Subcutaneous abdominal adipose tissue (tissue), 5 donors: ENCODE data around the gene KDELR1.

Source experiments
- H3K27ac ChIP-seq: one replicate; pipeline ENCODE4 v1.7.0; 2013; ENCODE audit warnings: low read depth, mild to moderate bottlenecking, inconsistent platforms, low read length, moderate library complexity
- H3K27me3 ChIP-seq, 5 donors: one replicate each; pipeline ENCODE4 v1.7.0; 2013; ENCODE audit warnings: low read length in 5 of 5, inconsistent platforms in 1 of 5; ENCODE audit not compliant: control insufficient read depth in 5 of 5, insufficient read depth in 4 of 5
- H3K36me3 ChIP-seq, 5 donors: one replicate each; pipeline ENCODE4 v1.7.0; 2013; ENCODE audit warnings: low read length in 5 of 5; ENCODE audit not compliant: control insufficient read depth in 5 of 5, insufficient read depth in 5 of 5
- H3K4me1 ChIP-seq, 5 donors: one replicate each; pipeline ENCODE4 v1.7.0; 2013; ENCODE audit warnings: low read length in 5 of 5, mild to moderate bottlenecking in 3 of 5, moderate library complexity in 1 of 5; ENCODE audit not compliant: control insufficient read depth in 5 of 5, insufficient read depth in 5 of 5
- H3K4me3 ChIP-seq, 5 donors: one replicate each; pipeline ENCODE4 v1.7.0; 2013; ENCODE audit warnings: low read length in 5 of 5, low read depth in 1 of 5
- H3K9ac ChIP-seq, 5 donors: one replicate each; pipeline ENCODE4 v1.7.0; 2013; ENCODE audit warnings: low read length in 5 of 5, mild to moderate bottlenecking in 4 of 5, moderate library complexity in 3 of 5
- H3K9me3 ChIP-seq, 5 donors: one replicate each; pipeline ENCODE4 v1.7.0; 2013; ENCODE audit warnings: low read length in 5 of 5; ENCODE audit not compliant: control insufficient read depth in 5 of 5
- donor health status: healthy.
- donor health status: healthy.
- donor health status: healthy.
- donor health status: healthy.
- donor health status: healthy.

KDELR1 gene

DNA sequence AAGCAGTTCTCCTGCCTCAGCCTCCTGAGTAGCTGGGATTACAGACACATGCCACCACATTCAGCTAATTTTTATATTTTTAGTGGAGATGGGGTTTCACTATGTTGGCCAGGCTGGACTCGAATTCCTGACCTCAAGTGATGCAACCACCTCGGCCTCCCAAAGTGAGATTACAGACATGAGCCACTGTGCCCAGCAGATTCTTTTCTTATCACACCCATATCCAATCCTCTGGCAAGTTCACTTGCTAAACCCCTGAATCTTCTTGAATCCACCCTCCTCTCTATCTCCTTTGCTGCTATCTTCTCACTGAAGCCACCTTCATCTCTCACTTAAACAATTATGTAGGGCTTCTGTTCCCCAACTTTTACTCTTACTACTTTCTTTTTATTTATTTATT is 45.2 kb downstream of the KDELR1 start:
- Histone ChIP-seq H3K27ac (no peak overlapping the region), H3K27me3 (no peaks in the 10 kb centered on the region), H3K9me3 (no peaks in the 10 kb centered on the region), H3K9ac (no peak overlapping the region), H3K4me1 (peaks cover 0 to 6% (median 0%) of the 10 kb centered on the region in 5 donors), H3K4me3 (no peak overlapping the region), H3K36me3 (peaks cover 0 to 15% (median 7%) of the 10 kb centered on the region in 5 donors)

DNA sequence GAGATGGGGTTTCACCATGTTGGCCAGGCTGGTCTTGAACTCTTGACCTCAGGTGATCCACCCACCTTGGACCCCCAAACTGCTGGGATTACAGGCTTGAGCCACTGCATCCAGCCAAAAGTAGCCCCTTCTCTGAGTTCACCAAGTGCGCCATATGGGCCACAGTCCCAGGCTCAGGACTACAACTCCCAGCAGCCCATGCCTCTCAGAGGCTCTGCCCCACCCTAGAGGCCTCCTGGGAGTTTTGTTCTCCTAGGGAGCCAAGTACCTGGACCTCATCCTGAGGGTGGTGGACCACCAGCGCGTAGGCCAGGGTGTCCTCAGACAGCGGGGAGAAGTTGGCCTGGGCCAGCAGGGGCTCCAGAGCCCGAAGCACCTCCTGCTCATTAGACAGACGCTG is 46.5 kb downstream of the KDELR1 start:
- Histone ChIP-seq H3K4me1 (peaks cover 0 to 6% (median 0%) of the 10 kb centered on the region in 5 donors), H3K27ac (no peak overlapping the region), H3K4me3 (no peak overlapping the region), H3K9me3 (no peaks in the 10 kb centered on the region), H3K36me3 (peaks cover 0 to 19% (median 7%) of the 10 kb centered on the region in 5 donors), H3K27me3 (no peaks in the 10 kb centered on the region), H3K9ac (no peak overlapping the region)

DNA sequence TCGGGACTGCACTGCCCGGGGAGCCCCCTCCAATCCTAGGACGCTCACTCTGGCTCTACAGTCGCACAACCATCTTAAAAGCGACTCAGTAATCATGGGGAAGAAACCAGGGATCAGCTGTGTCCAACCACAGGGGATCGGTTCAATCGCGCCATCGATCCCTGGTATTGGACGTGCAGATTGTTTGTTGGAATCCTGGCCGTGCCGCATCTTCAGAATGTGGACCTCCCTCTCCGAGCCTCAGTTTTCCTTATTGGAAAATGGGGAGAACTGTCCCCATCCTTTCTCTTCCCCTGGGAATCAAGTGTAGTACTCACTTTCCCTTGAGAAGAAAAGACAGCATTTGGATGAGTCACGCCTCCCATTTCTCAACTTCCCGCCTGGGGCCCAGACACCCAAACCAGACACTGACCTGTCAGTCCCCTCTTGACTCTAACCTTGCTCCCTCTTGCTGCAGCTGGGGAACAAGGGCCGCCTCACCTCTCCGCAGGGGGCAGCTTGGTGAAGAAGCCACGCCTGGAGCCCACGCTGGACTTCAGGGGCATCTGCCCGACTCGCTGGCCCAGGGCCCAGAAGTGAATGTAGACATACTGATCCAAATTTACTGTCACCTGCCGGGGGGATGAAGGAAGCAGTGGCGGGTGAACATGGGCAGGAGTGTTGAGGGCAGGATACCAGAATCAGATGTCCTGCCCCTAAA is 48.4 kb downstream of the KDELR1 start:
- Histone ChIP-seq H3K27ac (no peak overlapping the region), H3K36me3 (peaks cover 0 to 25% (median 7%) of the 10 kb centered on the region in 5 donors), H3K9me3 (no peaks in the 10 kb centered on the region), H3K4me1 (peaks cover 0 to 2% (median 0%) of the 10 kb centered on the region in 5 donors), H3K27me3 (no peaks in the 10 kb centered on the region), H3K9ac (no peak overlapping the region), H3K4me3 (no peak overlapping the region)

DNA sequence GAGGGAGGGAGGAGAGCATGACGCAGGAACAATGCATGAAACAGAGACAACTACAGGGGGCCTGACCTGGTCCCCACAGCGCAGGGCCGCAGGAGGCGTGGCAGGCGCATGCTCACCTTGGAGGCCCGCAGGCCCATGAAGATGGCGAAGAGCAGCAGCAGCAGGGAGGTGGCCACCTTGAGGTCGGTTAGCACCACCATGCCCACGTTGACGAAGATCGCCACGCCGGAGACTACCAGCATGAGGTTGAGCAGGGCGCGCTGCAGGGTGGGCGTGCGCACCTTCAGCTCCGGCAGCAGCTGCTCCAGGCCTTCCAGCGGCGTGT is 49.0 kb downstream of the KDELR1 start:
- no peak overlapping the region for H3K27ac ChIP-seq
- H3K36me3 ChIP-seq, result peaks cover 0 to 25% (median 7%) of the 10 kb centered on the region in 5 donors
- no peak overlapping the region for H3K9ac ChIP-seq
- no peak overlapping the region for H3K4me3 ChIP-seq
- H3K4me1 ChIP-seq, result no peaks in the 10 kb centered on the region
- no peaks in the 10 kb centered on the region for H3K27me3 ChIP-seq
- H3K9me3 ChIP-seq, result no peaks in the 10 kb centered on the region

DNA sequence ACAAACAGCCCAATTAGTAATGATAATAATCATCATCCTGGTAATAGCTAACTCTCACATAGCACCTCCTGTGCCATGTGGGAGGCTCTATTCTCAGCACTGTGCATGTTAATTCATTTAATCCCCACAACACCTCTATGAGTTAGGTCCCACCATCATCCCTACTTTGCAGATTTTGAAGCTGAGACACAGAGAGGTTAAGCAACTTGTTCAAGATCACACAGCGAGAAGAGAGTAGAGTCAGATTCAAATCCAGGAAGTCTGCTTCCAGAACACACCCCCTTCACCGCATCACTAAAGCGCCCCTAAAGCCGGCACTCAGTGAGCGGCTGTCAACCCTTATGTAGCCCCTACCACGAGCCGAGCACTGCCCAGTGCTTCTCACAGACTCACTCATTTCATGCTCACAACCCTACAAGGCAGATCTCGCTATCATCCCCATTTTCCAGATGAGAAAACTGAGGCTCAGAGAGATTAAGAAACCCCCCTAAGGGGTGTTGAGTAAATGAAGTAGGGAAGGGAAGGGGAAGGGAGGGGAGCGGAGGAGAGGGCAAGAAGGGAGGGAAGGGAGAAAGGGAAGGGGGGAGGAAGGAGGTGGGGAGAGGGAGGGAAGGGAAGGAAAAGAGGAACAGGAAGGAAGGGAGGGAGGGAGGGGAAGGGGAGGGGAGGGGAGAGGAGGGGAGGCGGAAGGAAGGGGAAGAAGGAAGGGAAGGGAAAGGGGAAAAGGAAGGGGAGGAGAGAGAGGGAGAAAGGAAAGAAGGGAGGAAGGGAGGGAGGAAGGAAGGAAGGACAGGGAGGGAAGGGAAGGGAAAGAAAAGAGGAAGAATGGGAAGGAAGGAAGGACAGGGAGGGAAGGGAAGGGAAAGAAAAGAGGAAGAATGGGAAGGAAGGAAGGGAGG is 49.6 kb downstream of the KDELR1 start:
- no peak overlapping the region for H3K4me3 ChIP-seq
- no peak overlapping the region for H3K9ac ChIP-seq
- H3K4me1 ChIP-seq, result no peaks in the 10 kb centered on the region

DNA sequence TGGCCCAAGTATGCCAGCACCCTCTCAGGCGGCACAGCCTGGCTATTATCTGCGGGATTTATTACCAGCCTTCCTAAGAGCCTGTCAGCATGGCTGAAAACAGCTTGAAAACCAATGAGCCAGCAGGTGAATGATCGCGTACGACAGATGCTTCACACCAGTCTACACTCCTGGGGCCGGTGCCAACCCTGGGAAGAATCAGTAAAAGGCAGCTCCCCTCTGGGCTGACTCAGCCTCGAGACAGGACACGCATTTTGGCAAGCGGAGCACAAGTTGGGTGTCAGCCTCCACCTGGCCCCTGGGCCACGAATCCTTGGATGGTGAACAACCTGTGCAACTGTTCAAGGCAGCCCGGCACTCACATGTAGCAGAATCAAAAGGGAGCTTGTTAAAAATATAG is 50.4 kb downstream of the KDELR1 start:
- no peaks in the 10 kb centered on the region for H3K9me3 ChIP-seq
- H3K36me3 ChIP-seq, result peaks cover 0 to 26% (median 7%) of the 10 kb centered on the region in 5 donors
- H3K9ac ChIP-seq, result no peak overlapping the region
- no peaks in the 10 kb centered on the region for H3K4me1 ChIP-seq
- H3K27ac ChIP-seq, result no peak overlapping the region
- no peak overlapping the region for H3K4me3 ChIP-seq
- H3K27me3 ChIP-seq, result no peaks in the 10 kb centered on the region

More for the DNA sequence above, 49.6 kb downstream of the KDELR1 start:
- H3K27ac ChIP-seq, result no peak overlapping the region
- H3K27me3 ChIP-seq, result no peaks in the 10 kb centered on the region
- H3K36me3 ChIP-seq, result peaks cover 0 to 25% (median 7%) of the 10 kb centered on the region in 5 donors
- H3K9me3 ChIP-seq, result no peaks in the 10 kb centered on the region

DNA sequence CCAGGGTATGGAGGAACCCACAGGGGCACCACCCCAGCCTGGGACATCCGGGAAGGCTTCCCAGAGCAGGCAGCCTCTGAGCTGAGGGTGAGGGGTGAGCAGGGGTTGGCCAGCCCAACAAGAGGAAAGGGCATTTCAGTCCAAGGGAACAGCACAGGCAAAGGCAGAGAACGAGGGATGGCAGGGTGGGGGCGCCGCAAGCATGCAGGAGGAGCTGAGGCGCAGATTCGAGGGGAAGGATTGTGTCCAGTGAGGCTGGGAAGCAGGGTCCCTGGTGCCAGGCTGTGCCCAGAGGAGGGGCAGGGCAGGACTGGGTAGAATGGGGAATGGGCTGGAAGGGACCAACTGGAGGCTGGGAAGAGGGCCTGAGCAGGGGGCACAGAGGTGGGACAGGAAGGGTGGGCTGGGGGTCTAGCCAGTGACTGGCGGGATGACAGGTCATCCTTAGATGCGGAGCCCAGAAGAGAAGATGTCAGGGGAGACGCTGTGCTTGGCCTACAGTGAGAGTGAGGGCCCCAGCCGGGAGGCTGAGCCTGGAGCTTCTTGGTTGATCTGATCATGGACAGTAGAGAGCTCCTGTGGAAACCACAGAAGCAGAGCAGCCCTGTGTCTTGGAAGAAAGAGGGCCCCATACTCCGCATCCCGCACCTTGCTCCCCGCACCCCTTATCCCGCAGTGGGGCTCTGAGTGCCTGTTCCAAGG is 52.4 kb downstream of the KDELR1 start:
- Histone ChIP-seq H3K4me1 (peaks cover 0 to 3% (median 3%) of the 10 kb centered on the region in 5 donors), H3K9ac (no peak overlapping the region), H3K9me3 (no peaks in the 10 kb centered on the region), H3K4me3 (no peak overlapping the region), H3K36me3 (peaks cover 0 to 29% (median 7%) of the 10 kb centered on the region in 5 donors), H3K27me3 (no peaks in the 10 kb centered on the region), H3K27ac (no peak overlapping the region)

DNA sequence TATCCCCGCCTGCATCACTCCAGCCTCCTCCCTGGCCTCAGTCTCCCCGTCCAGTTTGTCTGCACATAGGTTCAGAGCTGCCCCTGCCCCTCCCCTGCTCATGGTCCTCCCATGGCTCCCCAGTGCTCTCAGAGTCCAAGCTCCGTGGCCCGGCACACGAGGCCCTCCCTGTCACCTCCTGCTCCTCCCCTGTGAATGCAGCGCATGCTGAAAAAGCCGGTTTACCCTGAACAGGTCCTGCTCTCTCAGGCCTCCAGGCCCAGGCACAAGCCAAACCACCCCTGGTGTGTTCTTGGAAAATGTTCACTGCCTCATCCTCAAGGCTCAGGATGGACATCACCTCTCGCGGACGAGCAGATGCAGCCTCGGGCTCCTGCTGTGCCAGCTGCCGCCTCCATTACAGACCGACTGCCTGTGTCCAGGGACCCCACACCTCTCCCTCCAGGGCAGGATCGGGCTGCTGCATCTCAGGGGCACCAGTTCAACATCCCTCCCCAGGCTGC is 53.0 kb downstream of the KDELR1 start:
- Histone ChIP-seq H3K4me3 (no peak overlapping the region), H3K4me1 (peaks cover 0 to 9% (median 9%) of the 10 kb centered on the region in 5 donors), H3K27me3 (no peaks in the 10 kb centered on the region), H3K9ac (no peak overlapping the region), H3K36me3 (peaks cover 0 to 29% (median 7%) of the 10 kb centered on the region in 5 donors), H3K9me3 (no peaks in the 10 kb centered on the region), H3K27ac (no peak overlapping the region)

DNA sequence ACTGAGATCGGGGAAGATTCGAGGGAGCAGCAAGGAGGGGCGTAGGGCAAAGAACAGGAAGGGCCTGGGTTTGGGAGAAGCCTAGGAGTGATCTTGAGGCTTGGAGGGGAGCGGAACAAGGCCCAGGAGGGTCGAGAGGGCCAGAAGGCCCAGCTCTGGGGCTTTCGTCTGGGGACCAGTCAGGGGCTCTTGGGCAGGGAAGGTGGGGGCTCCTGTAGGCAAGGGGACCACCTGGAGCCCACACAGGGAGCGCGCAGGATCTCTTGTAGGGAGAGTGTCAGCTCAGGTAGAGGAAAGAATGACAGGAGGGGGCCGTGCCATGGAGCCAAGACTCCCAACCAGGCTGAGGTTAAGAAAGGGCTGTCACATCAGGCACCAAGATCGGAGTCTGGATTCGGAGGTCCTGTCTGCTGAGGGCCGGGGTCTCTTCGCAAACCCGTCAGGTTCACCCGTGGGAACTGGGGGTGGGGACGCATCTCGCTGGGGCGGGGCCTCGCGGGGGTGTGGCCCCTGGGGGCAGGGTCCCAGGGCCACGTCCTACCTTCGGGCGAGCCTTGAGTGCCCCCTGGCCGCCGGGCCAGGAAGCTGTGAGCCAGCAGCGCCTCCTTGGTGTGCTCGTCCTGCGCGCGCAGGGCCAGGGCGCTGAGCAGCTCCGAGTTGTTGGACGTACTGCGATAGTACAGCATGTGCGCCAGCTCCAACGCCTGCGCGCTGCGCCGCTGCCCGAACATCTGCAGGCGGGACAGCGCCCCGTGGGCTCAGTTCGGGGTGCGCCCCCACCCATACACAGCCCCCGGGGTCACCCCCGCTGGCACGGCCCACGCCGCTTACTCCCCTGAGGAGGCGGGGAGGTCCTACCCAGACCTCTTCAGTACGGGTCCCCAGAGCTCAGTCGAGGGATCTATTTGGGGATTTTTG is 57.6 kb downstream of the KDELR1 start:
- peaks cover 2 to 42% (median 31%) of the 10 kb centered on the region in 5 donors for H3K4me1 ChIP-seq

More for the DNA sequence above, 57.6 kb downstream of the KDELR1 start:
- Histone ChIP-seq H3K9me3 (no peaks in the 10 kb centered on the region), H3K4me3 (peak overlapping the region; percentile 55 to 75 (median 61)), H3K9ac (peak overlapping the region in 3 of 5 donors; percentile 58 to 68 (median 64)), H3K36me3 (peaks cover 0 to 16% (median 7%) of the 10 kb centered on the region in 5 donors), H3K27me3 (no peaks in the 10 kb centered on the region), H3K27ac (peak overlapping the region; percentile 78)
